HG02763 (cell line): ENCODE measurements around the gene TBC1D22A.

Source experiments
- ATAC-seq: cut with Tn5 transposase; IDR thresholded peaks from one replicate; pipeline ENCODE4 v1.9.1; 2021; ENCODE audit warnings: mild to moderate bottlenecking, moderate library complexity; ENCODE audit not compliant: unreplicated experiment

The TBC1D22A gene

GRCh38 chr22:47201186-47201995 lies 438.9 kb downstream of the TBC1D22A start:
- no peak for ATAC-seq

- ATAC-seq: no peak
Observed at GRCh38 chr22:47201996-47202818, 439.8 kb downstream of the TBC1D22A start.

- no peak for ATAC-seq
Observed at GRCh38 chr22:47202819-47203553, 440.5 kb downstream of the TBC1D22A start.

- ATAC-seq: no peak
Observed at GRCh38 chr22:47203554-47203991, 441.1 kb downstream of the TBC1D22A start.

GRCh38 chr22:47204002-47204979 lies 441.8 kb downstream of the TBC1D22A start:
- no peak for ATAC-seq

GRCh38 chr22:47205081-47205491 lies 442.6 kb downstream of the TBC1D22A start:
- ATAC-seq: no peak

- ATAC-seq: no peak
Observed at GRCh38 chr22:47205554-47205953, 443.1 kb downstream of the TBC1D22A start.

GRCh38 chr22:47206164-47206563 lies 443.7 kb downstream of the TBC1D22A start:
- no peak for ATAC-seq

- ATAC-seq: no peak
Observed at GRCh38 chr22:47206666-47207218, 444.3 kb downstream of the TBC1D22A start.

- no peak for ATAC-seq
Observed at GRCh38 chr22:47207387-47207786, 444.9 kb downstream of the TBC1D22A start.

- no peak for ATAC-seq
Observed at GRCh38 chr22:47207846-47208554, 445.6 kb downstream of the TBC1D22A start.

GRCh38 chr22:47208630-47209029 lies 446.2 kb downstream of the TBC1D22A start:
- ATAC-seq: no peak

- ATAC-seq: no peak
Observed at GRCh38 chr22:47209040-47209514, 446.6 kb downstream of the TBC1D22A start.

- no peak for ATAC-seq
Observed at GRCh38 chr22:47209547-47210023, 447.1 kb downstream of the TBC1D22A start.

- ATAC-seq: no peak
Observed at GRCh38 chr22:47210112-47210657, 447.7 kb downstream of the TBC1D22A start.

- no peak for ATAC-seq
Observed at GRCh38 chr22:47210686-47211085, 448.2 kb downstream of the TBC1D22A start.

GRCh38 chr22:47213571-47214230 lies 451.3 kb downstream of the TBC1D22A start:
- ATAC-seq: no peak

- no peak for ATAC-seq
Observed at GRCh38 chr22:47215851-47216250, 453.4 kb downstream of the TBC1D22A start.
